HG03575 (cell line): ENCODE results near the gene GPR3.

Source experiments
- ATAC-seq: cut with Tn5 transposase; IDR thresholded peaks from one replicate; pipeline ENCODE4 v1.9.1; 2021; ENCODE audit not compliant: unreplicated experiment, insufficient number of reproducible peaks, low FRiP score; ENCODE audit errors: extremely low read depth

The GPR3 gene

DNA sequence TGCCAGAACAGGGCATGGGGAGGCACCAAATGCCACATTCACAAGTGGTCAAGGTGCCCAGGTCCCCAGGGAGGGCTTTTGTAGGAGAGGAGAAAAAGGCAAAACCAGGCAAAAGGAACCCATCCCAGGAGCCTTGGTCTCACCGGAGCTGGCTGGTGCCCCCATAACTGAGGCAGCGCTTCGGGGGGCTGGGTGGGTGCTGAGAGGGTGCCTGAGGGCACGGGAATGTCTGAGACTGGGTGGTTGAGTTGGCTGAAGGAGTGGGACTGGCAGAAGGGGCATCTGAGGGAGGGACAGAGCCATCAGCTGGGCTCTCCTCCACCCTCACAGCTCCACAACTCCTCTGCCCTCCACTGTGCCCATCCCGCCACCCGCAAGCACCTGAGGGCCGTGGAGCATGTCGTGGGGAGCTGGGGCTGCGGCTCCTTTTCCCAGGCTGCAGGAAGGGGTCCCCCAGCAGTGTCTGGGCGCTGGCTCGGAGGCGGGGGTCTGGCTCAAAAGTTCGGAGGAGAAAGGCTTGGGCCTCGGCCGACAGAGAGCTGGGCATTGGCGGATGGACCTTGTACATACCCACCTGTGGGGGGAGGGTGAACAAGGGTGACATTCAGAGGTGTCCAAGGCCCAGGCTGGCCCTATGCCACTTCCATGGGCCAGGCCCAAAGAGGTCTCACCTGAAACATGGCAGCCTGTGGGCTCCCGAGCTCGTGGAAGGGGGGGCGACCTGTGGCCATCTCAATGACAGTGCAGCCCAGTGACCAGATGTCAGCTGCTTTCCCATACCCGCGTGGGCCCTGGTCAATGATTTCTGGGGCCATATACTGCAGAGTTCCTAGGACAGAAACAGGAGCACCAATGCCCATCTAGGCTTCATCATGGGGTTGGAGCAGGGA, 34.1 kb upstream of the GPR3 start:
- ATAC-seq: no peak

- ATAC-seq: no peak
These were observed 33.5 kb upstream of the GPR3 start for GRCh38 chr1:27358928-27359313.

DNA sequence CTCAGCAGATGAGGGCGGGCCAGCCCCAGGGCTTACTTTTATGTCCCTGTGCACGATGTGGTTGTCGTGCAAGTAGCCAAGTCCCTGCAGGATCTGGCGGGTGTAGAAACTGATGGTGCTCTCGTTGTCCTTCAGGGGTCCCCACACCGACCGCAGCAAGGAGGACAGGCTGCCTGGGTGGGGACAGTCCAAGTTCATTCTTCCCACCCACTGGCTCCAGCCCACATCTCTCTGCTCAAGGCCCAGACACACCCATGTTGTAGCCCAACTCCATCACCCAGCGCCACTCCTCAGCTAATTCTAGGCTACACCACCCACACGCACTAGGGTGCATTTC, 32.6 kb upstream of the GPR3 start:
- ATAC-seq: no peak

DNA sequence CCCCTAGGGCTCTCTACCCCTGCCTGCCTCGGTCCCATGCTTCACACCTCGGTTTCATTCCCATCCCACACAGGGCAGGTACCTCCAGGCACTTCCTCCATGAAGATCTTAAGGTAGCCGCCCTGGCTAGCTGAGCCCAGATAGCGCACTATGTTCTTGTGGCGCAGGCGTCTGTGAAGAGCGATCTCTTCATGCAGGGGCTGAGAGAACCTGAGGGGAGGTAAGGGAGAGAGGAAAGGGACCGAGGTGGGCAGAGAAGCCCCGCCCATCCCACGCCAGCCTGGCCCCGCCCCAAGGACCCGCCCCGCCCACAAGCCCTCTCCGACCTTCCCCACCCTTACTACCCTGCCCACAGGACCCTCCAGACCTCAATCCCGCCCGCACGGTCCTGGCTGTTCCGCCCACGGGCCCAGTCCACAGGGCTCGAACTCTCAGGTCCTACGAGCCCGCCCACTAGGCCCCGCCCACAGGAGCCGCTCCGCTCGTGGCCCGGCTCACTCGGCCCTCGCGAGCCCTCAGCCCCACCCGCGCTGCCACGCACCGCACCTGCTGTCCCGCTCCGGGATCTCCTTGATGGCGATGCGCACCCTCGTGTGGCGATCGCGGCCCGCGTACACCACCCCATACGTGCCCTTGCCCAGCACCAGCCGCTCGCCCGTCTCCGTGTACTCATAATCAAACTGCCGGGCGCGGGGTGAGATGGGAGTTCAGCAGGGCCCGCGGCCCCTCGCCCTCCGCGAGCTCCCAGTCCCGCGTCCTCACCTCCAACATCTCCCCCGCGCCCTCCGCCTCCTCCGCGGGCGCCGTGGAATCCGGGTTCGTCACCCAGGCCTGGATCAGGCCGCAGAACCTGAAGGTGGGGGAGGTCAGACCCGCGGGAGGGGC, 32.0 kb upstream of the GPR3 start:
- ATAC-seq: no peak

- ATAC-seq: no peak
These were observed 31.4 kb upstream of the GPR3 start for GRCh38 chr1:27361044-27361402.

DNA sequence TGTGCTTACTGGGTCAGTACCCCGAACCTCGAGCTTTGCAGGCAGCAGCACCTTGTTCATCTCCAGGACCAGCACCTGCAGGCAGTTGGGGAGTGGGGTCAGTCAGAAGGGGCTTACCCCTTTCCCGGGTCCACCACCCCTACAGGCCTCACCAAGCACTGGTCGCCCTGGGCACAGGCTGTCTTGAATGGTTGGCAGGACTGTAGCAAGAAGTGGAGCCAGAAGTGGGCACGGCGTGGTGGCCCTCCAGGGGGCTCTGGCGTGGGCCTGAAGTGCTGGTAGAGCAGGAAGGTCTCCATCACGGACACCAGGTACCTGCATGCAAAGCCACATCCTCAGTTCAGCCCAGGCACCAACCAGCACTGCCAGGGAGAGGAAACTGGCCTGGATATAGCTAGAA, 30.9 kb upstream of the GPR3 start:
- ATAC-seq: no peak

DNA sequence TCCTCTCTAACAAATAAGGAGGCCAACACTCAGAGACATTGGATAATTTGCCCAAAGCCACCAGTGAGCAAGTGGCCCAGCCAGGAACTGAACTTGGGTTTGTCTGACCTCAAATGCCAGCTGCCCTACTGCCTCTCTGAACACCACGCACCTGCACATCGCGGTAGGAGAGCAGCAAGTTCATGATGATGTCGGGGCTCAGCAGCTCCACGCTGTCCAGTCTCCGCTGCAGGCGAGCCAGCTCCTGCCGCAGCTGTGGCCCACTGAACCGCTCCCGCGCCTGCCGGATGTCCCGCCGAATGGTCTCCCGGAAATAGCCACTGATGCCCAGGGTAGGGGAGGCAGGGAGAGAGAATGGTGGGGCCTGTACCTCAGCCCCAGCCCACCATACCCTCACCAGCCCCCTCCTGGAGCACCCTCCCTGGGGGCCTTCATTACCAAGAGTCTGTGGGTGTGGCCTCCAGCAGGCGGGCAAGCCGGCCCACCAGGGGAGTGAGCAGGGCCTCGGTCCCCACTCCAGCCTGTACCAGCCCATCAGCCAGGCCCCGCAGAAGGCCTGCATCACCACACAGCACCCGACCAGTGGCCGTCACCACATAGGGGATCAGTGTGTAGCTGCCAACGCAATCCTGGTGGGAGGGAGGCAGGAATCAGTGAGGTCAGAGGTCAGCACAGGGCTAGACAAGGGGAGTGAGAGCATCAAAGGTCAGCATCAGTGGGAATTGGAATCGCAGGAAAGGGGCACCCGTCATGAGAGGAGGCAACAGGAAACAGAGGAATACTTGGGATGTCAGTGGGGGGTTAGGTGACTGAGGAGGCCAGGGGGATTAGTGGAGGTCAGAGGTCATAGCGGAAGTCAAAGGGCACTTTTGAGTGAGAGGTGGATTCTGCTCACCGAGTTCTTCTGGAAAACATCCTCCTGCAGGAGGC, 28.4 kb upstream of the GPR3 start:
- ATAC-seq: no peak

- ATAC-seq: no peak
These were observed 27.6 kb upstream of the GPR3 start for GRCh38 chr1:27364696-27365371.

DNA sequence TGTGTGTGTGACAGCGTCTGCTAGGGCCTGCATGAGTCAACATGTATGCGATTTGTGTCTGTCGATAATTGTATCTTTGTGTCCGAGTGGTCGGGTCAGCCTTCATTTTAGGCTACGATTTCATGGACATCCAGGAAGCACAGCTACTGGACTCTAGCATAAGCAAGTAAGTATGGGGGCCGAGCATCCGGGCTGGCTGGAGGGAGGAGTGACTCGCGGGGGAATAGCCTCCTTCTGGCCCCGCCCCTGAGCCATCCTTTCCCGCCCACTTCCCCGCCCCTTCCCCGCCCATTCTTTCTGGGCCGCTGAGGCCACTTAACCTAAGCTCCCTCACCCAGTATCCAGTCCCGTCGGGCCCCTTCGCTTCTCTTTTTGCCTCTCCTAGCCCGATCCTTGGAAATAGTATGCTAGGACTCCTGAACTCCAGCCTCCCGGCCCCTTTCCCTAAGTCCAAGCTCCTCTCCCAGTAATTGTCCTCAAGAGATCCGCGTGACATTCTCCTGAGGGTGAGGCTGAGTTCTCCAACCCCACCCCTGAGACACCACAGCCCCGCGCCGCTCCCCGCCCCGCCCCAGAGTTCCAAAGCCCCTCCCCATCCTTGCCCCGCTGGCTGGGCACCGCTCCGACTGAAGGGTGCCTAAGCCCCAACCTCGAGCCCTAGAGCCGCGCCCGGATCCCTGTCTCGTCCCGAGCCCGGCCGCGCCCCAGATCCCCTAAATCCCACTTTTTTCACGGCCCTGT, 26.9 kb upstream of the GPR3 start:
- ATAC-seq: no peak

DNA sequence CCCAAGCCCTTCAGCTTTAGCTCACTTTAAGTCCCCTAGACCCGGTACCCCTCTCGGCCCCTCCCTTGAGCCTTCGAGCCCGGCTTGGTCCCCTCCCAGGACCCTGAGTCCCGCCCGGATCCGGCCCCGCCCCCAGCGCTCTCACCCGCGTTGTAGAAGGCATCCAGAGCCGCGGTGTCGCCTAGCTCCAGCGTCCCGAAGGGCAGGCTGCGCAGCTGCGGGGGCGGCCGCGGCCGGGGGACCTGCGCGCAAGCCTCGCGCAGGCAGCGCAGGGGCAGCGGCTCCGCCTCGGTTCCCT, 26.4 kb upstream of the GPR3 start:
- ATAC-seq: no peak

GRCh38 chr1:27366411-27367159, 25.8 kb upstream of the GPR3 start, which contains the start of gene MAP3K6:
Gene MAP3K6 (minus strand): TSS chr1:27366961. CDS start chr1:27366597, 364 bp downstream.
- no peak for ATAC-seq

- no peak for ATAC-seq
These were observed 25.2 kb upstream of the GPR3 start for GRCh38 chr1:27367160-27367650.

- ATAC-seq: no peak
These were observed 23.4 kb upstream of the GPR3 start for GRCh38 chr1:27368869-27369582.

DNA sequence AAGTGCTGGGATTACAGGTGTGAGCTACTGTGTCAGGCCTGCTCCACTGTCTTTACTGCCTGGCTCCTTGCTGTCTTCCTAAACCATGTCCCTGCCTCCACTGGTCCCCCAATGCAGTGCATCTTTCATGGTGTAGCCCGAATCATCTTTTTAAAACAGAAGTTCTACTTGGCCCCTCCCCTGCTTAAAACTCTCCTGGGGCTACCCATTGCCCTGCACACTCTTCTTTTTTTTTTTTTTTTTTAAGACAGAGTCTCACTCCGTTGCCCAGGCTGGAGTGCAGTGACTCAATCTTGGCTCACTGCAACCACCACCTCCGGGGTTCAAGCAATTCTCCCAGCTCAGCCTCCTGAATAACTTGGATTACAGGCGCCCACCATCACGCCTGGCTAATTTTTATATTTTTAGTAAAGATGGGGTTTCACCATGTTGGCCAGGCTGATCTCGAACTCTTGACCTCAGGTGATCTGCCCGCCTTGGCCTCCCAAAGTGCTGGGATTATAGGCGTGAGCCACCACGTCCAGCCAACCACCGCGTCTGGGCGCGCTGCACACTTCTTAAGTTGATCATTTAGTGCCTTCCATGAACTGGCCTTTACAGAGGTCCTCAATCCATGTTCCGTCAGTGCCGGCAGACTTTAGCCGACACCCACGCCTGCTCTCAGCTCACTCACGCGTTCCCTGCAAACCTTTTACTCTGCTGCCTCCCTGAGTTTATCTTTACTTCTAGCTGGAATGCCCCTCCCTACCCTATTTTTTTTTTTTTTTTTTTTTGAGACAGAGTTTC, 20.2 kb upstream of the GPR3 start:
- no peak for ATAC-seq

- ATAC-seq: no peak
These were observed 19.4 kb upstream of the GPR3 start for GRCh38 chr1:27372808-27373690.
